ENCODE measurements around the gene LAMA3. TPM values are rescaled to one million over a fixed set of nuclear protein-coding genes. Genes with fewer than 3 reads are reported as not detected.

Gene LAMA3
- total RNA-seq, 4 donors from 2014 or later, result 46.3 to 80.6 (median 67.1) TPM

- TF ChIP-seq POLR2A (IDR thresholded peaks at IDR 0.05) (no peak), EP300 (IDR thresholded peaks at IDR 0.05) (peak in 1 of 2 donors; percentile 51)
- peaks cover 0 to 29% (median 0%) of the 10 kb centered on the region in 3 donors for H3K36me3 ChIP-seq
- peaks cover 0 to 32% (median 12%) of the 10 kb centered on the region in 4 donors for H3K4me1 ChIP-seq
- no peaks in the 10 kb centered on the region for H3K27me3 ChIP-seq
- no peak overlapping the region for H3K4me3 ChIP-seq
- 72 to 83% methylated on average over 3 of the region's 3 CpGs for WGBS, 2 donors
- H3K27ac ChIP-seq, result peak overlapping the region; percentile 56 to 84 (median 74)
- peak; percentile 41 to 72 for DNase-seq (ENCODE audit: low spot score in 2 of 2)
- H3K9me3 ChIP-seq, result no peaks in the 10 kb centered on the region
These were observed 194.1 kb downstream of the LAMA3 start for GRCh38 chr18:23883277-23883790.

- DNase-seq (ENCODE audit: low spot score in 2 of 2), result peak; percentile 25 to 34
- Histone ChIP-seq H3K27me3 (no peaks in the 10 kb centered on the region), H3K4me3 (no peak overlapping the region), H3K9me3 (no peaks in the 10 kb centered on the region), H3K36me3 (peaks cover 0 to 17% (median 0%) of the 10 kb centered on the region in 3 donors), H3K4me1 (peaks cover 0 to 32% (median 12%) of the 10 kb centered on the region in 4 donors), H3K27ac (peak overlapping the region; percentile 56 to 84 (median 74))
- 79% methylated on average over 13 of the region's 13 CpGs for WGBS, 2 donors
- no peak for TF ChIP-seq CTCF (IDR thresholded peaks at IDR 0.05)
- TF ChIP-seq EP300 (IDR thresholded peaks at IDR 0.05), result no peak
- TF ChIP-seq POLR2A (IDR thresholded peaks at IDR 0.05), result no peak
These were observed 195.6 kb downstream of the LAMA3 start for GRCh38 chr18:23884681-23885375.

- no peak for DNase-seq (ENCODE audit: low spot score in 2 of 2)
- Histone ChIP-seq H3K4me1 (peaks cover 0 to 32% (median 12%) of the 10 kb centered on the region in 4 donors), H3K36me3 (peaks cover 0 to 13% (median 0%) of the 10 kb centered on the region in 3 donors), H3K27ac (peak overlapping the region in 2 of 4 donors; percentile 20 to 84), H3K4me3 (no peak overlapping the region), H3K9me3 (no peaks in the 10 kb centered on the region), H3K27me3 (no peaks in the 10 kb centered on the region)
- WGBS, 2 donors, result 49 to 56% methylated on average over 2 of the region's 2 CpGs
- TF ChIP-seq EP300 (IDR thresholded peaks at IDR 0.05), result no peak
- TF ChIP-seq CTCF (IDR thresholded peaks at IDR 0.05), result no peak
- TF ChIP-seq POLR2A (IDR thresholded peaks at IDR 0.05), result no peak
These were observed 196.5 kb downstream of the LAMA3 start for GRCh38 chr18:23885750-23886149.

- Histone ChIP-seq H3K4me1 (peaks cover 0 to 32% (median 12%) of the 10 kb centered on the region in 4 donors), H3K9me3 (no peaks in the 10 kb centered on the region), H3K36me3 (peaks cover 0 to 10% (median 0%) of the 10 kb centered on the region in 3 donors), H3K27me3 (no peaks in the 10 kb centered on the region), H3K4me3 (no peak overlapping the region), H3K27ac (no peak overlapping the region)
- TF ChIP-seq POLR2A (IDR thresholded peaks at IDR 0.05), result no peak
- no peak for TF ChIP-seq CTCF (IDR thresholded peaks at IDR 0.05)
- TF ChIP-seq EP300 (IDR thresholded peaks at IDR 0.05), result no peak
- WGBS, 2 donors, result 74 to 84% methylated on average over 3 of the region's 3 CpGs
- no peak for DNase-seq (ENCODE audit: low spot score in 2 of 2)
These were observed 197.8 kb downstream of the LAMA3 start for GRCh38 chr18:23887035-23887434.

- peaks cover 0 to 32% (median 12%) of the 10 kb centered on the region in 4 donors for H3K4me1 ChIP-seq
- no peak overlapping the region for H3K27ac ChIP-seq
- DNase-seq (ENCODE audit: low spot score in 2 of 2), result no peak
- H3K36me3 ChIP-seq, result peaks cover 0 to 10% (median 0%) of the 10 kb centered on the region in 3 donors
- H3K9me3 ChIP-seq, result no peaks in the 10 kb centered on the region
- no peak for TF ChIP-seq EP300 (IDR thresholded peaks at IDR 0.05)
- no peak for TF ChIP-seq POLR2A (IDR thresholded peaks at IDR 0.05)
- TF ChIP-seq CTCF (IDR thresholded peaks at IDR 0.05), result no peak
- 71 to 79% methylated on average over 2 of the region's 2 CpGs for WGBS, 2 donors
- no peaks in the 10 kb centered on the region for H3K27me3 ChIP-seq
- no peak overlapping the region for H3K4me3 ChIP-seq
These were observed 198.2 kb downstream of the LAMA3 start for GRCh38 chr18:23887493-23887892.

Data from tibial nerve (tissue), 4 donors.